Renal pelvis (tissue), 4 donors: Measurements from ENCODE around the gene ORAI1. TPM values are rescaled to one million over a fixed set of nuclear protein-coding genes. Genes with fewer than 3 reads are reported as not detected.
"Not testable (repeated sequence)": the region's sequence is repeated elsewhere in the genome, so short reads cannot be mapped to it uniquely, and the experiment has no call there.

Experiments
- DNase-seq: peaks from one replicate; pipeline ENCODE4 v3.0.0-alpha.2; 2013
- polyA plus RNA-seq, 3 donors: library from polyadenylated mRNA; unstranded; fragments of 120-200 nt; gene quantifications; one replicate each; pipeline ENCODE4 v1.2.1, GENCODE V29; 2013; ENCODE audit not compliant: insufficient read length in 3 of 3

The ORAI1 gene
- polyA plus RNA-seq, 3 donors = 13.7 to 17.2 (median 15.9) TPM

- DNase-seq = no peak
Observed at GRCh38 chr12:121637231-121637914, 11.0 kb downstream of the ORAI1 start.

- no peak for DNase-seq
Observed at GRCh38 chr12:121638298-121639202, 12.2 kb downstream of the ORAI1 start.

DNA sequence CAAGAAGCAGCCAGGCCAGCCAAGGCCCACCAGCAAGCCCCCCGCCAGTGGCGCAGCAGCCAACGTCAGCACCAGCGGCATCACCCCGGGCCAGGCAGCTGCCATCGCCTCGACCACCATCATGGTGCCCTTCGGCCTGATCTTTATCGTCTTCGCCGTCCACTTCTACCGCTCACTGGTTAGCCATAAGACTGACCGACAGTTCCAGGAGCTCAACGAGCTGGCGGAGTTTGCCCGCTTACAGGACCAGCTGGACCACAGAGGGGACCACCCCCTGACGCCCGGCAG is 15.0 kb downstream of the ORAI1 start:
- DNase-seq = no peak

GRCh38 chr12:121648458-121649028 is 22.2 kb downstream of the ORAI1 start:
- DNase-seq = no peak

DNA sequence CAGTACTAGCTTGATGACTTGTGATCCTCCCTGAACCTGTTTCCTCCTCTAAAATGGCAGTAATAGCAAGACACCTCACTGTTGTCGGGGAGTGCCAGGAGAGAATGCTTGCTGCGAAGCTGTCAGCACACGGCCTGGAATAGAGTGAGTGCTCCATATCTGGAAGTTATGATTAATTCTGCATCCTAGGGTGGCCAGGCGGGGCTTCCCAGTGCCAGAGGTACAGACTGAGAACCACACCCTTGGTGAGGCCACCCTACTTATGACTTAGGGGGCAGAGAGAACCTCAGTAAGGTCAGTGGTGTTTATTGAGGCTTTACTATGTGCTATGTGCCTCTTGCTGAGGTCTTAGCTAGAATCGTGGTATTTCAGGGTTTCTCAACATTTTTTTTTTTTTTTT is 23.0 kb downstream of the ORAI1 start:
- DNase-seq = no peak

DNA sequence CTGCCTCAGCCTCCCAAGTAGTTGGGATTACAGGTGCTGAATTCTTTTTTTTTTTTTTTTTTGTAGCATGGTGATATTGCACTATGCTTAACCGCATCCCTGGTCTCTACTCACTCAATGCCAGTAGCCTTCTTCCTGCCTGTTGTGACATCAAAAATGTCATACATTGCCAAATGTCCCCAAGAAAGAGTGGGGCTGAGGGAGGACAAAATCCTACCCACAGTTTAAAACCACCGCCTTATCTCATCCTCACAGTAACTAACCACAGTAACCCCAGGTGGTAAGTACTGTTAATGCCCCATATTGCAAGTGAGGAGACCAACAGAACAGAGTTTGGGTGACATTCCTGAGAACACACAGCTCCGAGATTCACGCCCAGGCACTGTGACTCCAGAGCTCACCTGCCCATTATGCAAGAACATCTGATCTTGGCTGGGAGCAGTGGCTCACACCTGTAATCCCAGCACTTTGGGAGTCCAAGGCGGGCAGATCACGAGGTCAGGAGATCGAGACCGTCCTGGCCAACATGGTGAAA is 23.6 kb downstream of the ORAI1 start:
- DNase-seq = no peak

GRCh38 chr12:121651320-121651719 is 25.0 kb downstream of the ORAI1 start:
- peak; percentile 40 for DNase-seq

GRCh38 chr12:121652767-121653497 is 26.6 kb downstream of the ORAI1 start:
- DNase-seq = no peak

- no peak for DNase-seq
Observed at GRCh38 chr12:121653999-121654398, 27.7 kb downstream of the ORAI1 start.

- no peak for DNase-seq
Observed at GRCh38 chr12:121656122-121656521, 29.8 kb downstream of the ORAI1 start.

GRCh38 chr12:121657305-121658008 is 31.1 kb downstream of the ORAI1 start:
- DNase-seq = no peak

GRCh38 chr12:121661353-121662105 is 35.2 kb downstream of the ORAI1 start:
- DNase-seq = not testable (repeated sequence)

- no peak for DNase-seq
Observed at GRCh38 chr12:121663610-121663929, 37.2 kb downstream of the ORAI1 start.

DNA sequence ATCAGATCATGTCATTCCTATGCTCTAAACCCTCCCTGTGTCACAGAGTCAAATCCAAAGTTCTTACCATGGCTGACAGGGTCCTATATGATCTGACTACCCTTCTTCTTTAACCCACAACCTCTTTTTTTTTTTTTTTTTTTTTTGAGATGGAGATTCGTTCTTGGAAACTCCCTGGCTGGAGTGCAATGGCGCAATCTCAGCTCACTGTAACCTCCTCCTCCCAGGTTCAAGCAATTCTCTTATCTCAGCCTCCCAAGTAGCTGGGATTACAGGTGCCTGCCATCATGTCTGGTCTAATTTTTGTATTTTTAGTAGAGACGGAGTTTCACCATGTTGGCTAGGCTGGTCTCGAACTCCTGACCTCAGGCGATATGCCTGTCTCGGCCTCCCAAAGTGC is 40.5 kb downstream of the ORAI1 start:
- not testable (repeated sequence) for DNase-seq

- no peak for DNase-seq
Observed at GRCh38 chr12:121668750-121669520, 42.6 kb downstream of the ORAI1 start.

DNA sequence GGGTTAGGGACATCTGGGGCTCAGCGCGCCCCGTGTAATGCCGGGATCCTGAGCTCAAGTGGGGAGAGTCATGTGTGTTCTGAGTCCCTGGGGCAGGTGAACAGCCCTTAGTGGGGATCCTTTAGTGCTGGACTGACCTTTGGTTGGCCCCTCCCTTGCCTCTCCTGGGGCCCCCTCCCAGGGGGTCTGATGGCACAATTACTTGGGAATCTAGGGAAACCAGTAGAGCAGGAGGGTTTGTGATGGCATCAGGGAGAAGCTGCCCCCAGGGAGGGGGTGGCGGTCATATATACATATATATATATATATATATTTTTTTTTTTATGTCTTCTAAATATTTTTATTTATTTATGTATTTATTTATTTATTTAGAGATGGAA is 43.2 kb downstream of the ORAI1 start, which contains the start of gene MORN3:
Gene MORN3, minus strand, starts transcription at position 134 of the 380 bp plus-strand sequence. CDS start 171 bp downstream, outside the sequence.
- DNase-seq = no peak

DNA sequence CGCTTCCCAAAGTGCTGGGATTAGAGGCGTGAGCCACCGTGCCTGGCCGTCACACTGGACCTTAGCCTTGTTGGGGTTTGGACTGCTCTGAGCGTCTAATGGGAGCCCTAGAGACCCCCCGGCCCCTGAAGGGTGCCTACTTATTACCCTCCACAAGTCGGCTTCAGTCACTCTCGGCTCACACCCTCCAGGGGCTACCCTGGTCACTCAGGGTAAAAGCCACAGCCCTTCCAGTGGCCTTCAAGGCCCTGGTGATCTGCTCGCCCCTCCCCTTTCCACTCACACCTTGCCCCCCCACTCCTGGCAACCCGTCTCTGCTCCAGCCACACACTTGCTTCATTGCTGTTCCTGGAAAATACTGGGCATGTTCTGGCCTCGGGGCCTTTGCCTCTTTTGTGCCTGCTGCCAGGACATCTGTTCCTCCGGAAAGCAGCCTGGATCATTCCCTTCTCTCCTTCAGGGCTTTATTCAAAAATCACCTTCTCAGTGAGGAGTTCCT is 46.7 kb downstream of the ORAI1 start:
- DNase-seq = no peak

DNA sequence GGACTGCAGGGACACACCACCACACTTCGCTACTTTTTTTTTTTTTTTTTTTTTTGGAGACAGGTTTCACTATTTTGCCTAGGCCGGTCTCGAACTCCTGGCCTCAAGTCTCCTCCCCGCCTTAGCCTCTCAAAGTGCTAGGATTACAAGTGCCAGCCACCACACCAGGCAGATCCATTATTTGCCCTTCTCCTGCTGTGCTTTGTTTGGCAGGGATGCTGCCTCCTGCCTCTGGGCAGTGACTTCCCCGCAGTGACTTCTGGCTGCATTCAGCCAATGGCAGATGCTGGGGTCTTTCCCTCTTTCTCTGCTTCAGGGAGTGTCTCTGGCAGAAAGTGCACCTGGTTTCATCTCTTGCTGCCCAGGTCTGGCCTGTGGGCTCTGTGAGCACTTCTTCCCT is 49.9 kb downstream of the ORAI1 start:
- DNase-seq = no peak

GRCh38 chr12:121678305-121678704 is 52.0 kb downstream of the ORAI1 start:
- no peak for DNase-seq
